ENCODE measurements around the gene C10orf53. TPM values are rescaled to one million over a fixed set of nuclear protein-coding genes. Genes with fewer than 3 reads are reported as not detected.
"Not testable (repeated sequence)": the region's sequence is repeated elsewhere in the genome, so short reads cannot be mapped to it uniquely, and the experiment has no call there.

Gene C10orf53
- polyA plus RNA-seq, 1 donor = not detected

GRCh38 chr10:49652421-49653272, 26.8 kb upstream of the C10orf53 start:
- DNase-seq = no peak

- no peak for DNase-seq
These were observed 26.1 kb upstream of the C10orf53 start for GRCh38 chr10:49653273-49653929.

- DNase-seq = no peak
These were observed 25.3 kb upstream of the C10orf53 start for GRCh38 chr10:49654036-49654693.

GRCh38 chr10:49655099-49655498, 24.4 kb upstream of the C10orf53 start:
- no peak for DNase-seq

- DNase-seq = no peak
These were observed 22.5 kb upstream of the C10orf53 start for GRCh38 chr10:49656845-49657493.

- DNase-seq = no peak
These were observed 21.8 kb upstream of the C10orf53 start for GRCh38 chr10:49657606-49658005.

- no peak for DNase-seq
These were observed 18.2 kb upstream of the C10orf53 start for GRCh38 chr10:49661140-49661856.

GRCh38 chr10:49662169-49662830, 17.2 kb upstream of the C10orf53 start:
- no peak for DNase-seq

- DNase-seq = no peak
These were observed 15.9 kb upstream of the C10orf53 start for GRCh38 chr10:49663596-49663995.

- DNase-seq = no peak
These were observed 15.2 kb upstream of the C10orf53 start for GRCh38 chr10:49664006-49664841.

GRCh38 chr10:49664842-49665355, 14.6 kb upstream of the C10orf53 start:
- DNase-seq = no peak

- DNase-seq = no peak
These were observed 13.3 kb upstream of the C10orf53 start for GRCh38 chr10:49666054-49666615.

- no peak for DNase-seq
These were observed 12.8 kb upstream of the C10orf53 start for GRCh38 chr10:49666685-49667084.

GRCh38 chr10:49667991-49668390, 11.5 kb upstream of the C10orf53 start:
- no peak for DNase-seq

GRCh38 chr10:49668684-49669083, 10.8 kb upstream of the C10orf53 start:
- DNase-seq = no peak

- no peak for DNase-seq
These were observed 498 bp upstream of the C10orf53 start for GRCh38 chr10:49678827-49679479.

GRCh38 chr10:49682449-49682848, 3.0 kb downstream of the C10orf53 start:
- DNase-seq = not testable (repeated sequence)

- DNase-seq = no peak
These were observed 3.4 kb downstream of the C10orf53 start for GRCh38 chr10:49682879-49683278.

GRCh38 chr10:49686651-49687050, 7.2 kb downstream of the C10orf53 start:
- no peak for DNase-seq
